Activated CD4-positive, alpha-beta T cell treated with anti-CD3 and anti-CD28 coated beads, Interleukin-2, amount 10 ng/mL, durations not matched to agents 7 days and 5 days (primary cell): Measurements from ENCODE around the gene CLCN7. TPM values are rescaled to one million over a fixed set of nuclear protein-coding genes. Genes with fewer than 3 reads are reported as not detected.

Experiments used
- CTCF ChIA-PET: fragments of 350-600 bp; sonication (Branson Sonifier 250); formaldehyde crosslinking; loops from one replicate; lab custom pipeline; 2021; ENCODE audit warnings: antibody characterized with exemption; lab: Charles Lee
- POLR2A ChIA-PET: fragments of 350-600 bp; sonication (Branson Sonifier 250); formaldehyde crosslinking; loops from one replicate; lab custom pipeline; 2021; ENCODE audit warnings: antibody characterized with exemption; lab: Charles Lee
- DNase-seq: peaks from one replicate; pipeline ENCODE4 v3.0.0-alpha.2; 2020
- H3K27ac Mint-ChIP-seq: one replicate; pipeline ENCODE4 v1.8.0; 2021; ENCODE audit warnings: mild to moderate bottlenecking, moderate library complexity, mixed read lengths
- H3K27me3 Mint-ChIP-seq: one replicate; pipeline ENCODE4 v1.8.0; 2021; ENCODE audit warnings: mixed read lengths
- H3K36me3 Mint-ChIP-seq: one replicate; pipeline ENCODE4 v1.8.0; 2021; ENCODE audit warnings: low read depth, mixed read lengths
- H3K4me1 Mint-ChIP-seq: one replicate; pipeline ENCODE4 v1.8.0; 2021; ENCODE audit warnings: mixed read lengths
- H3K4me3 Mint-ChIP-seq: one replicate; pipeline ENCODE4 v1.8.0; 2021; ENCODE audit warnings: mild to moderate bottlenecking, moderate library complexity, mixed read lengths
- H3K9me3 Mint-ChIP-seq: one replicate; pipeline ENCODE4 v1.8.0; 2021; ENCODE audit warnings: mixed read lengths
- total RNA-seq, 2 experiments: library from RNA; stranded (reverse); gene quantifications; one replicate each; pipeline ENCODE4 v1.2.3, GENCODE V29; 2021

The CLCN7 gene
- total RNA-seq, 2 experiments from 2014 or later, result 58.3 to 64.0 TPM

- CTCF ChIA-PET, result interaction anchor here (1.1 kb wide), 1 partner anchor 10 kb away, joined by 4 read pairs; no protein-coding TSS in a partner anchor
These were observed 43.9 kb downstream of the CLCN7 start, which contains the start of gene PERCC1 for GRCh38 chr16:1430759-1431496. Gene PERCC1 (plus strand): TSS chr16:1431078. CDS start chr16:1432594, 1,516 bp downstream.

GRCh38 chr16:1430214-1430758 is 44.5 kb downstream of the CLCN7 start:
- Mint-ChIP-seq H3K4me3 (no peak overlapping the region), H3K36me3 (no peaks in the 10 kb centered on the region), H3K27me3 (no peaks in the 10 kb centered on the region), H3K4me1 (no peaks in the 10 kb centered on the region), H3K27ac (no peak overlapping the region), H3K9me3 (no peaks in the 10 kb centered on the region)
- no peak for DNase-seq
- CTCF ChIA-PET, result interaction anchor here (1.1 kb wide), 1 partner anchor 11 kb away, joined by 4 read pairs; no protein-coding TSS in a partner anchor
- POLR2A ChIA-PET, result no interaction called here

More at GRCh38 chr16:1430759-1431496, 43.9 kb downstream of the CLCN7 start, which contains the start of gene PERCC1:
- Mint-ChIP-seq H3K9me3 (no peaks in the 10 kb centered on the region), H3K27ac (no peak within 1 kb of the TSS), H3K4me3 (no peak within 1 kb of the TSS), H3K36me3 (no peaks in the 10 kb centered on the region), H3K27me3 (no peaks in the 10 kb centered on the region), H3K4me1 (no peaks in the 10 kb centered on the region)
- DNase-seq, result no peak
- POLR2A ChIA-PET, result no interaction called here

- H3K27ac Mint-ChIP-seq, result peak overlapping the region; percentile 68
- CTCF ChIA-PET, result interaction anchor here (0.7 to 1.4 kb wide), 5 partner anchors 8 to 85 kb away, joined by 3 to 4 read pairs (median 3); no protein-coding TSS in a partner anchor
- no peaks in the 10 kb centered on the region for H3K36me3 Mint-ChIP-seq
- H3K4me3 Mint-ChIP-seq, result no peak overlapping the region
- POLR2A ChIA-PET, result no interaction called here
- no peaks in the 10 kb centered on the region for H3K4me1 Mint-ChIP-seq
- DNase-seq, result no peak
- no peaks in the 10 kb centered on the region for H3K9me3 Mint-ChIP-seq
- H3K27me3 Mint-ChIP-seq, result no peaks in the 10 kb centered on the region
These were observed 45.2 kb downstream of the CLCN7 start for GRCh38 chr16:1429631-1430030.

GRCh38 chr16:1429012-1429411 is 45.8 kb downstream of the CLCN7 start:
- H3K27me3 Mint-ChIP-seq, result no peaks in the 10 kb centered on the region
- H3K9me3 Mint-ChIP-seq, result no peaks in the 10 kb centered on the region
- no peaks in the 10 kb centered on the region for H3K4me1 Mint-ChIP-seq
- H3K27ac Mint-ChIP-seq, result no peak overlapping the region
- ChIA-PET POLR2A (no interaction called here), CTCF (interaction anchor here (0.7 to 2.7 kb wide), 8 partner anchors 9 to 277 kb away, joined by 3 to 10 read pairs (median 3); partner anchors contain the start of gene MAPK8IP3)
- no peaks in the 10 kb centered on the region for H3K36me3 Mint-ChIP-seq
- no peak for DNase-seq
- no peak overlapping the region for H3K4me3 Mint-ChIP-seq

- ChIA-PET POLR2A (no interaction called here), CTCF (interaction anchor here (0.7 to 2.7 kb wide), 7 partner anchors 9 to 277 kb away, joined by 3 to 10 read pairs (median 3); partner anchors contain the start of gene MAPK8IP3)
- no peak overlapping the region for H3K4me3 Mint-ChIP-seq
- no peaks in the 10 kb centered on the region for H3K36me3 Mint-ChIP-seq
- peak; percentile 40 for DNase-seq
- no peaks in the 10 kb centered on the region for H3K4me1 Mint-ChIP-seq
- H3K27me3 Mint-ChIP-seq, result no peaks in the 10 kb centered on the region
- no peaks in the 10 kb centered on the region for H3K9me3 Mint-ChIP-seq
- H3K27ac Mint-ChIP-seq, result no peak overlapping the region
These were observed 46.3 kb downstream of the CLCN7 start for GRCh38 chr16:1428511-1428910.

GRCh38 chr16:1427473-1428461 is 47.1 kb downstream of the CLCN7 start:
- no peak for DNase-seq
- no peak overlapping the region for H3K27ac Mint-ChIP-seq
- H3K4me1 Mint-ChIP-seq, result no peaks in the 10 kb centered on the region
- no peaks in the 10 kb centered on the region for H3K9me3 Mint-ChIP-seq
- H3K27me3 Mint-ChIP-seq, result no peaks in the 10 kb centered on the region
- ChIA-PET CTCF (interaction anchor here (1.0 to 2.7 kb wide), 5 partner anchors 10 to 278 kb away, joined by 3 to 10 read pairs (median 3); partner anchors contain the start of gene MAPK8IP3), POLR2A (no interaction called here)
- no peaks in the 10 kb centered on the region for H3K36me3 Mint-ChIP-seq
- no peak overlapping the region for H3K4me3 Mint-ChIP-seq

GRCh38 chr16:1426734-1427471 is 47.9 kb downstream of the CLCN7 start:
- no peaks in the 10 kb centered on the region for H3K27me3 Mint-ChIP-seq
- peaks cover 4% of the 10 kb centered on the region for H3K9me3 Mint-ChIP-seq
- peak overlapping the region; percentile 50 for H3K27ac Mint-ChIP-seq
- H3K4me3 Mint-ChIP-seq, result no peak overlapping the region
- peaks cover 5% of the 10 kb centered on the region for H3K4me1 Mint-ChIP-seq
- CTCF ChIA-PET, result interaction anchor here (1.9 to 2.7 kb wide), 2 partner anchors 11 to 279 kb away, joined by 5 to 10 read pairs; partner anchors contain the start of gene MAPK8IP3
- POLR2A ChIA-PET, result no interaction called here
- peaks cover 5% of the 10 kb centered on the region for H3K36me3 Mint-ChIP-seq
- DNase-seq, result no peak

- Mint-ChIP-seq H3K4me3 (no peak overlapping the region), H3K27me3 (no peaks in the 10 kb centered on the region), H3K9me3 (peaks cover 4% of the 10 kb centered on the region), H3K27ac (no peak overlapping the region), H3K4me1 (peaks cover 13% of the 10 kb centered on the region), H3K36me3 (peaks cover 7% of the 10 kb centered on the region)
- DNase-seq, result no peak
- ChIA-PET CTCF (interaction anchor here (0.9 kb wide), 1 partner anchor 252 kb away, joined by 3 read pairs; the partner anchor contains the start of gene JPT2), POLR2A (no interaction called here)
These were observed 49.0 kb downstream of the CLCN7 start for GRCh38 chr16:1425616-1426370.

- ChIA-PET POLR2A (no interaction called here), CTCF (interaction anchor here (0.6 to 0.7 kb wide), 2 partner anchors 87 to 895 kb away, joined by 3 read pairs; no protein-coding TSS in a partner anchor)
- Mint-ChIP-seq H3K4me1 (peaks cover 24% of the 10 kb centered on the region), H3K4me3 (no peak overlapping the region), H3K27ac (peak overlapping the region; percentile 36), H3K27me3 (no peaks in the 10 kb centered on the region), H3K36me3 (peaks cover 7% of the 10 kb centered on the region), H3K9me3 (peaks cover 4% of the 10 kb centered on the region)
- DNase-seq, result no peak
These were observed 50.8 kb downstream of the CLCN7 start for GRCh38 chr16:1424028-1424427.

GRCh38 chr16:1422076-1422475 is 52.8 kb downstream of the CLCN7 start:
- no peaks in the 10 kb centered on the region for H3K27me3 Mint-ChIP-seq
- H3K36me3 Mint-ChIP-seq, result peaks cover 9% of the 10 kb centered on the region
- POLR2A ChIA-PET, result no interaction called here
- CTCF ChIA-PET, result interaction anchor here (0.9 kb wide), 1 partner anchor 284 kb away, joined by 3 read pairs; the partner anchor contains the start of gene MAPK8IP3
- peak overlapping the region; percentile 98 for H3K27ac Mint-ChIP-seq
- H3K4me1 Mint-ChIP-seq, result peaks cover 34% of the 10 kb centered on the region
- no peak for DNase-seq
- peak overlapping the region; percentile 90 for H3K4me3 Mint-ChIP-seq
- H3K9me3 Mint-ChIP-seq, result peaks cover 4% of the 10 kb centered on the region

- DNase-seq, result peak; percentile 18
- CTCF ChIA-PET, result interaction anchor here (0.6 to 1.4 kb wide), 6 partner anchors 9 to 528 kb away, joined by 3 to 4 read pairs (median 3); partner anchors contain the start of gene MAPK8IP3
- Mint-ChIP-seq H3K4me3 (peak overlapping the region; percentile 90), H3K36me3 (peaks cover 9% of the 10 kb centered on the region), H3K4me1 (peaks cover 39% of the 10 kb centered on the region), H3K9me3 (peaks cover 4% of the 10 kb centered on the region), H3K27ac (peak overlapping the region; percentile 98), H3K27me3 (no peaks in the 10 kb centered on the region)
- POLR2A ChIA-PET, result interaction anchor here (0.6 to 1.0 kb wide), 3 partner anchors 111 to 1168 kb away, joined by 3 to 7 read pairs (median 3); partner anchors contain the start of genes JPT2 and UBE2I
These were observed 54.7 kb downstream of the CLCN7 start for GRCh38 chr16:1420111-1420539.
